Uterus (tissue), 4 donors: ENCODE results near the gene ELL2. TPM values are rescaled to one million over a fixed set of nuclear protein-coding genes. Genes with fewer than 3 reads are reported as not detected.

Experiments
- DNase-seq, 2 donors: peaks; one replicate each; pipeline ENCODE4 v3.0.0-alpha.2; 2019 to 2020
- H3K27ac ChIP-seq, 2 donors: fragments of 200-600 bp; sonication (generic); 1 replicate in 1 of 2; 2 replicates in 1 of 2; pipeline ENCODE4 v1.5.1; 2016 to 2018
- H3K27me3 ChIP-seq, 2 donors: fragments of 200-600 bp; sonication (generic); one replicate each; pipeline ENCODE4 v1.5.1; 2018 to 2019; ENCODE audit warnings: control low read depth in 1 of 2
- H3K36me3 ChIP-seq, 2 donors: fragments of 200-600 bp; sonication (generic); one replicate each; pipeline ENCODE4 v1.5.1; 2019; ENCODE audit warnings: control low read depth in 1 of 2
- H3K4me1 ChIP-seq, 2 donors: fragments of 200-600 bp; sonication (generic); one replicate each; pipeline ENCODE4 v1.5.1; 2018 to 2019; ENCODE audit warnings: control low read depth in 1 of 2
- H3K4me3 ChIP-seq, 2 donors: fragments of 200-600 bp; sonication (generic); 1 replicate in 1 of 2; 2 replicates in 1 of 2; pipeline ENCODE4 v1.5.1; 2018 to 2019; ENCODE audit warnings: mild to moderate bottlenecking in 1 of 2
- H3K9me3 ChIP-seq, 2 donors: fragments of 200-600 bp; sonication (generic); one replicate each; pipeline ENCODE4 v1.5.1; 2019; ENCODE audit warnings: control low read depth in 1 of 2
- CTCF ChIP-seq, 4 experiments: fragments of 200-600 bp in 2 of 4; fragments of 450-650 bp in 2 of 4; sonication (generic) in 2 of 4; IDR thresholded peaks; one replicate each; pipeline ENCODE4 v1.5.1; 2016 to 2019; ENCODE audit warnings: antibody characterized with exemption in 4 of 4, mild to moderate bottlenecking in 2 of 4, moderate library complexity in 1 of 4
- POLR2A ChIP-seq, 2 donors: fragments of 450-650 bp; IDR thresholded peaks; one replicate each; pipeline ENCODE4 v1.6.1; 2016; ENCODE audit warnings: antibody characterized with exemption in 2 of 2, mild to moderate bottlenecking in 1 of 2, moderate library complexity in 1 of 2
- intact Hi-C: fragments of 100-400 bp; cut with DNase I; formaldehyde crosslinking; loops from one replicate; pipeline ENCODE4 v1.15.1; 2023; ENCODE audit warnings: low total_unique reads
- total RNA-seq, 4 donors: library from RNA; depleted of rRNA in 3 of 4; stranded (reverse); fragments of >200 nt in 3 of 4; gene quantifications; one replicate each; pipeline versions ENCODE4 v1.1.0 to v1.2.4, GENCODE V29; 2014 to 2023
- donor health status: DM: yes; HTN: yes; CAD: no.

ELL2 gene
- total RNA-seq, 4 donors from 2014 or later = 2.3 to 53.2 (median 16.0) TPM

- H3K27ac ChIP-seq = no peak overlapping the region
- H3K9me3 ChIP-seq = no peaks in the 10 kb centered on the region
- no peaks in the 10 kb centered on the region for H3K4me1 ChIP-seq
- no peaks in the 10 kb centered on the region for H3K36me3 ChIP-seq
- H3K27me3 ChIP-seq = no peaks in the 10 kb centered on the region
- intact Hi-C loops = loop anchor here (5.0 to 10.0 kb wide), 2 partner anchors 64 to 202 kb away; partner anchors contain the start of gene RFESD
- TF ChIP-seq POLR2A (IDR thresholded peaks at IDR 0.05) = no peak
- peak; percentile 92 to 95 (median 94) for TF ChIP-seq CTCF (IDR thresholded peaks at IDR 0.05)
- H3K4me3 ChIP-seq = no peak overlapping the region
- DNase-seq = peak; percentile 68 to 71
These were observed 114.9 kb downstream of the ELL2 start for GRCh38 chr5:95846554-95847260.

- TF ChIP-seq CTCF (IDR thresholded peaks at IDR 0.05) = no peak
- TF ChIP-seq POLR2A (IDR thresholded peaks at IDR 0.05) = no peak
- no peak overlapping the region for H3K27ac ChIP-seq
- H3K27me3 ChIP-seq = no peaks in the 10 kb centered on the region
- no peak overlapping the region for H3K4me3 ChIP-seq
- no peaks in the 10 kb centered on the region for H3K9me3 ChIP-seq
- H3K4me1 ChIP-seq = no peaks in the 10 kb centered on the region
- no peaks in the 10 kb centered on the region for H3K36me3 ChIP-seq
- intact Hi-C loops = loop anchor here (5.0 to 10.0 kb wide), 2 partner anchors 63 to 201 kb away; partner anchors contain the start of gene RFESD
- no peak for DNase-seq
These were observed 116.3 kb downstream of the ELL2 start for GRCh38 chr5:95845391-95845790.

GRCh38 chr5:95843733-95844223 lies 117.9 kb downstream of the ELL2 start:
- Histone ChIP-seq H3K4me1 (no peaks in the 10 kb centered on the region), H3K27me3 (no peaks in the 10 kb centered on the region), H3K4me3 (no peak overlapping the region), H3K36me3 (no peaks in the 10 kb centered on the region), H3K9me3 (no peaks in the 10 kb centered on the region), H3K27ac (no peak overlapping the region)
- TF ChIP-seq POLR2A (IDR thresholded peaks at IDR 0.05) = no peak
- no peak for TF ChIP-seq CTCF (IDR thresholded peaks at IDR 0.05)
- intact Hi-C loops = loop anchor here (10.0 kb wide), 1 partner anchor 199 kb away; the partner anchor contains the start of gene RFESD
- no peak for DNase-seq

GRCh38 chr5:95842854-95843544 lies 118.7 kb downstream of the ELL2 start:
- H3K27me3 ChIP-seq = no peaks in the 10 kb centered on the region
- no peak for TF ChIP-seq CTCF (IDR thresholded peaks at IDR 0.05)
- no peak for TF ChIP-seq POLR2A (IDR thresholded peaks at IDR 0.05)
- H3K9me3 ChIP-seq = no peaks in the 10 kb centered on the region
- intact Hi-C loops = loop anchor here (10.0 kb wide), 1 partner anchor 198 kb away; the partner anchor contains the start of gene RFESD
- H3K27ac ChIP-seq = no peak overlapping the region
- no peak overlapping the region for H3K4me3 ChIP-seq
- DNase-seq = no peak
- no peaks in the 10 kb centered on the region for H3K4me1 ChIP-seq
- H3K36me3 ChIP-seq = no peaks in the 10 kb centered on the region
